B cell (primary cell): Measurements from ENCODE around the gene PTPRN2. TPM values are rescaled to one million over a fixed set of nuclear protein-coding genes. Genes with fewer than 3 reads are reported as not detected.

Source experiments
- ATAC-seq: fragments of 200-7000 bp; cut with Tn5 transposase; one replicate; pipeline ENCODE4 v1.10.0; 2021; ENCODE audit warnings: low read depth, mild to moderate bottlenecking, moderate number of reproducible peaks, moderate library complexity
- CTCF ChIA-PET: fragments of 350-600 bp; sonication (Branson Sonifier 250); formaldehyde crosslinking; loops from one replicate; lab custom pipeline; 2021; ENCODE audit warnings: antibody characterized with exemption, inconsistent platforms; lab: Charles Lee
- POLR2A ChIA-PET: fragments of 350-600 bp; sonication (Branson Sonifier 250); formaldehyde crosslinking; loops from one replicate; lab custom pipeline; 2021; ENCODE audit warnings: antibody characterized with exemption; lab: Charles Lee
- DNase-seq: peaks from one replicate; pipeline ENCODE4 v3.0.0; 2013
- H2AFZ ChIP-seq: 2 replicates; pipeline ENCODE4 v1.6.1; 2012; ENCODE audit warnings: mild to moderate bottlenecking, low read depth, low read length; ENCODE audit not compliant: insufficient read depth, poor library complexity, severe bottlenecking
- H3K27ac ChIP-seq, 2 donors: 1 replicate in 1 of 2; 2 replicates in 1 of 2; pipeline ENCODE4 v1.5.1; 2012 to 2013; ENCODE audit warnings: low read length in 2 of 2, mild to moderate bottlenecking in 2 of 2, moderate library complexity in 1 of 2
- H3K27me3 ChIP-seq, 4 experiments: fragments of 200-600 bp in 1 of 4; sonication (generic) in 1 of 4; replicated peaks in 1 of 4; 1 replicate in 2 of 4; 2 replicates in 2 of 4; pipeline versions ENCODE4 v1.6.1 to v1.7.0; 2013 to 2016; ENCODE audit warnings: low read length in 3 of 4, mild to moderate bottlenecking in 2 of 4, mixed read lengths in 1 of 4, moderate library complexity in 1 of 4; ENCODE audit not compliant: insufficient read depth in 4 of 4, control insufficient read depth in 3 of 4; ENCODE audit errors: control extremely low read depth in 1 of 4
- H3K36me3 ChIP-seq, 2 experiments: replicated peaks in 1 of 2; 1 replicate in 1 of 2; 2 replicates in 1 of 2; pipeline versions ENCODE4 v1.6.1 to v1.7.1; 2013; ENCODE audit warnings: low read length in 1 of 2; ENCODE audit not compliant: insufficient read depth in 2 of 2, control insufficient read depth in 1 of 2; ENCODE audit errors: control extremely low read depth in 1 of 2, extremely low read depth in 1 of 2
- H3K4me1 ChIP-seq, 2 donors: fragments of 200-600 bp in 1 of 2; sonication (generic) in 1 of 2; 1 replicate in 1 of 2; 2 replicates in 1 of 2; pipeline versions ENCODE4 v1.5.1 to v1.6.1; 2013 to 2017; ENCODE audit warnings: low read length in 2 of 2; ENCODE audit not compliant: control insufficient read depth in 2 of 2, insufficient read depth in 2 of 2
- H3K4me2 ChIP-seq: replicated peaks from 2 replicates; pipeline ENCODE3; 2012; ENCODE audit warnings: mild to moderate bottlenecking, low read depth, low read length; ENCODE audit not compliant: poor library complexity, severe bottlenecking
- H3K4me3 ChIP-seq, 5 experiments: fragments of 200-600 bp in 1 of 5; sonication (generic) in 1 of 5; 1 replicate in 3 of 5; 2 replicates in 2 of 5; pipeline versions ENCODE4 v1.5.1 to v1.7.0; 2011 to 2016; ENCODE audit warnings: low read length in 4 of 5, mild to moderate bottlenecking in 4 of 5, low read depth in 2 of 5, control low read depth in 1 of 5, moderate library complexity in 1 of 5; ENCODE audit not compliant: insufficient read depth in 1 of 5; ENCODE audit errors: control extremely low read depth in 1 of 5, extremely low read depth in 1 of 5
- H3K79me2 ChIP-seq: fragments of 200-600 bp; sonication (generic); one replicate; pipeline ENCODE4 v1.6.0; 2016; ENCODE audit warnings: low read length; ENCODE audit not compliant: control insufficient read depth, insufficient read depth
- H3K9ac ChIP-seq: fragments of 200-600 bp; sonication (generic); 2 replicates; pipeline ENCODE4 v1.6.1; 2017; ENCODE audit warnings: mild to moderate bottlenecking, low read length, moderate library complexity
- H3K9me3 ChIP-seq, 3 donors: one replicate each; pipeline versions ENCODE4 v1.6.1 to v1.7.1; 2013; ENCODE audit warnings: low read length in 2 of 3; ENCODE audit not compliant: control insufficient read depth in 2 of 3, insufficient read depth in 1 of 3; ENCODE audit errors: control extremely low read depth in 1 of 3
- H4K20me1 ChIP-seq: 2 replicates; pipeline ENCODE4 v1.6.0; 2012; ENCODE audit warnings: mild to moderate bottlenecking, low read length; ENCODE audit not compliant: insufficient read depth, control insufficient read depth, poor library complexity, severe bottlenecking
- H3K27ac Mint-ChIP-seq: one replicate; pipeline ENCODE4 v1.8.0; 2021; ENCODE audit warnings: mixed read lengths
- H3K27me3 Mint-ChIP-seq: one replicate; pipeline ENCODE4 v1.8.0; 2021; ENCODE audit warnings: mixed read lengths
- H3K4me1 Mint-ChIP-seq: one replicate; pipeline ENCODE4 v1.8.0; 2021; ENCODE audit warnings: mixed read lengths
- H3K4me3 Mint-ChIP-seq: one replicate; pipeline ENCODE4 v1.8.0; 2021; ENCODE audit warnings: mixed read lengths
- H3K9me3 Mint-ChIP-seq: one replicate; pipeline ENCODE4 v1.8.0; 2022; ENCODE audit warnings: mixed read lengths; ENCODE audit not compliant: insufficient read depth
- CTCF ChIP-seq: fragments of 200-600 bp; IDR thresholded peaks from one replicate; pipeline ENCODE4 v1.8.0; 2022; ENCODE audit warnings: antibody characterized with exemption, mild to moderate bottlenecking
- EZH2 ChIP-seq: IDR thresholded peaks from 2 replicates; pipeline ENCODE4 v1.6.1; 2012; ENCODE audit warnings: borderline replicate concordance, low read depth, mild to moderate bottlenecking, moderate library complexity, low read length; ENCODE audit not compliant: insufficient read depth, poor library complexity, severe bottlenecking
- WGBS: methylation state at CpG from one replicate; pipeline ENCODE4 v1.1.5; 2013; ENCODE audit warnings: missing lambda C conversion rate; ENCODE audit not compliant: insufficient coverage; 5-methylcytosine and 5-hydroxymethylcytosine counted together
- intact Hi-C: fragments of 100-400 bp; cut with micrococcal nuclease; formaldehyde crosslinking; loops from one replicate; pipeline ENCODE4 v1.10.0; 2022
- polyA plus RNA-seq: library from polyadenylated mRNA; depleted of rRNA; stranded (reverse); fragments of >200 nt; gene quantifications from 2 replicates; pipeline ENCODE4 v1.2.3, GENCODE V29; 2012
- total RNA-seq, 2 donors: library from RNA; stranded (reverse); fragments of 120-200 nt in 1 of 2; gene quantifications; 1 replicate in 1 of 2; 2 replicates in 1 of 2; pipeline versions ENCODE4 v1.2.3 to v1.2.4, GENCODE V29; 2013 to 2022

PTPRN2 gene
- total and polyA plus RNA-seq, 2 donors (not counting 1 experiment from before 2014, with no cell fraction given): 2.0 to 5.0 TPM

GRCh38 chr7:157767506-157768197, 820.0 kb downstream of the PTPRN2 start:
- Histone ChIP-seq H3K36me3 (no peaks in the 10 kb centered on the region), H3K27ac (no peak overlapping the region), H2AFZ (no peak overlapping the region), H4K20me1 (no peaks in the 10 kb centered on the region), H3K9ac (no peak overlapping the region), H3K4me1 (no peaks in the 10 kb centered on the region), H3K4me2 (no peak overlapping the region), H3K4me3 (no peak overlapping the region), H3K9me3 (peaks cover 0 to 46% (median 0%) of the 10 kb centered on the region in 3 donors), H3K79me2 (no peaks in the 10 kb centered on the region), H3K27me3 (no peaks in the 10 kb centered on the region)
- WGBS: 88% methylated on average over 13 of the region's 14 CpGs
- ChIA-PET CTCF (no interaction called here), POLR2A (no interaction called here)
- no peak for TF ChIP-seq EZH2
- no peak for TF ChIP-seq CTCF
- no peak overlapping the region for H3K4me3 Mint-ChIP-seq
- intact Hi-C loops: no loop called here
- no peaks in the 10 kb centered on the region for H3K27me3 Mint-ChIP-seq
- no peak for DNase-seq
- ATAC-seq: no peak
- no peaks in the 10 kb centered on the region for H3K4me1 Mint-ChIP-seq
- H3K27ac Mint-ChIP-seq: no peak overlapping the region
- H3K9me3 Mint-ChIP-seq: peaks cover 24% of the 10 kb centered on the region

- ATAC-seq (no peak), DNase-seq (no peak)
- Histone ChIP-seq H2AFZ (no peak overlapping the region), H3K4me3 (no peak overlapping the region), H3K36me3 (no peaks in the 10 kb centered on the region), H3K4me1 (no peaks in the 10 kb centered on the region), H3K9ac (no peak overlapping the region), H4K20me1 (no peaks in the 10 kb centered on the region), H3K79me2 (no peaks in the 10 kb centered on the region), H3K27me3 (no peaks in the 10 kb centered on the region), H3K27ac (no peak overlapping the region), H3K4me2 (no peak overlapping the region), H3K9me3 (peaks cover 0 to 36% (median 0%) of the 10 kb centered on the region in 3 donors)
- TF ChIP-seq EZH2 (no peak), CTCF (no peak)
- H3K4me1 Mint-ChIP-seq: no peaks in the 10 kb centered on the region
- H3K27me3 Mint-ChIP-seq: no peaks in the 10 kb centered on the region
- H3K9me3 Mint-ChIP-seq: peaks cover 16% of the 10 kb centered on the region
- ChIA-PET CTCF (no interaction called here), POLR2A (no interaction called here)
- no peak overlapping the region for H3K4me3 Mint-ChIP-seq
- H3K27ac Mint-ChIP-seq: no peak overlapping the region
- intact Hi-C loops: no loop called here
Observed at GRCh38 chr7:157766098-157766497, 821.5 kb downstream of the PTPRN2 start.
